GM19023 (cell line): ENCODE results near the gene KRT80.

Experiments used
- ATAC-seq: cut with Tn5 transposase; IDR thresholded peaks from one replicate; pipeline ENCODE4 v1.9.1; 2021; ENCODE audit warnings: mild to moderate bottlenecking, moderate library complexity; ENCODE audit not compliant: unreplicated experiment

The KRT80 gene

GRCh38 chr12:52141875-52142274 lies 49.9 kb downstream of the KRT80 start:
- ATAC-seq = no peak

- no peak for ATAC-seq
These were observed 50.5 kb downstream of the KRT80 start for GRCh38 chr12:52141306-52141705.

- ATAC-seq = no peak
These were observed 52.2 kb downstream of the KRT80 start for GRCh38 chr12:52139579-52140062.

GRCh38 chr12:52139147-52139546 lies 52.7 kb downstream of the KRT80 start:
- no peak for ATAC-seq

GRCh38 chr12:52137746-52138145 lies 54.1 kb downstream of the KRT80 start:
- no peak for ATAC-seq

GRCh38 chr12:52132754-52133161 lies 59.1 kb downstream of the KRT80 start:
- no peak for ATAC-seq

GRCh38 chr12:52130711-52131110 lies 61.1 kb downstream of the KRT80 start:
- ATAC-seq = no peak

- no peak for ATAC-seq
These were observed 63.9 kb downstream of the KRT80 start for GRCh38 chr12:52127683-52128450.

GRCh38 chr12:52126605-52127578 lies 64.9 kb downstream of the KRT80 start:
- no peak for ATAC-seq

GRCh38 chr12:52126050-52126604 lies 65.7 kb downstream of the KRT80 start:
- ATAC-seq = no peak

- no peak for ATAC-seq
These were observed 66.3 kb downstream of the KRT80 start for GRCh38 chr12:52125476-52125900.

- no peak for ATAC-seq
These were observed 68.2 kb downstream of the KRT80 start for GRCh38 chr12:52123487-52124186.

- no peak for ATAC-seq
These were observed 68.9 kb downstream of the KRT80 start for GRCh38 chr12:52122904-52123303.

- no peak for ATAC-seq
These were observed 69.3 kb downstream of the KRT80 start for GRCh38 chr12:52122540-52122871.

- ATAC-seq = no peak
These were observed 69.8 kb downstream of the KRT80 start for GRCh38 chr12:52121824-52122539.

GRCh38 chr12:52120951-52121823 lies 70.6 kb downstream of the KRT80 start:
- ATAC-seq = no peak

- ATAC-seq = no peak
These were observed 72.2 kb downstream of the KRT80 start for GRCh38 chr12:52119398-52120254.
